GM23338 (cell line): ENCODE results near the gene TRPC4AP. TPM values are rescaled to one million over a fixed set of nuclear protein-coding genes. Genes with fewer than 3 reads are reported as not detected.

Experiments
- ATAC-seq: fragments of 200-7000 bp; cut with Tn5 transposase; 3 replicates; pipeline ENCODE4 v1.9.1; 2020
- DNase-seq: peaks from one replicate; pipeline ENCODE4 v3.0.0-alpha.2; 2015; ENCODE audit warnings: low spot score
- H2AFZ ChIP-seq: fragments of 200-600 bp; sonication (generic); 2 replicates; pipeline ENCODE4 v1.8.0; 2016; ENCODE audit warnings: antibody characterized with exemption, mild to moderate bottlenecking, moderate library complexity
- H3F3A ChIP-seq: fragments of 200-600 bp; sonication (generic); replicated peaks from 2 replicates; pipeline ENCODE4 v1.8.0; 2017; ENCODE audit warnings: antibody characterized with exemption, mixed run types, low read depth
- H3K27ac ChIP-seq: fragments of 200-600 bp; sonication (generic); 2 replicates; pipeline ENCODE4 v1.6.1; 2016; ENCODE audit warnings: low read depth
- H3K27me3 ChIP-seq: fragments of 200-600 bp; sonication (generic); 2 replicates; pipeline ENCODE4 v1.8.0; 2016; ENCODE audit warnings: mild to moderate bottlenecking, mixed run types, moderate library complexity; ENCODE audit not compliant: insufficient read depth
- H3K36me3 ChIP-seq: fragments of 200-600 bp; sonication (generic); 2 replicates; pipeline ENCODE4 v1.8.0; 2016; ENCODE audit warnings: mild to moderate bottlenecking; ENCODE audit not compliant: insufficient read depth
- H3K4me1 ChIP-seq: fragments of 200-600 bp; sonication (generic); 2 replicates; pipeline ENCODE4 v1.8.0; 2016; ENCODE audit warnings: mild to moderate bottlenecking, moderate library complexity; ENCODE audit not compliant: insufficient read depth
- H3K4me2 ChIP-seq: fragments of 200-600 bp; sonication (generic); 2 replicates; pipeline ENCODE4 v1.7.1; 2017; ENCODE audit warnings: mixed run types
- H3K4me3 ChIP-seq: fragments of 200-600 bp; sonication (generic); 2 replicates; pipeline ENCODE4 v1.6.1; 2016; ENCODE audit warnings: mixed run types
- H3K79me2 ChIP-seq: fragments of 200-600 bp; sonication (generic); replicated peaks from 2 replicates; pipeline ENCODE4 v1.8.0; 2017; ENCODE audit warnings: mild to moderate bottlenecking; ENCODE audit not compliant: insufficient read depth
- H3K9me2 ChIP-seq: fragments of 200-600 bp; sonication (generic); 2 replicates; pipeline ENCODE4 v1.8.0; 2017; ENCODE audit not compliant: insufficient read depth
- H4K20me1 ChIP-seq: fragments of 200-600 bp; sonication (generic); replicated peaks from 2 replicates; pipeline ENCODE4 v1.8.0; 2017; ENCODE audit warnings: mild to moderate bottlenecking; ENCODE audit not compliant: insufficient read depth
- H3K27ac Mint-ChIP-seq: 2 replicates; pipeline ENCODE4 v1.8.0; 2020; ENCODE audit warnings: inconsistent platforms, mild to moderate bottlenecking, moderate library complexity, mixed read lengths
- H3K27me3 Mint-ChIP-seq: 3 replicates; pipeline ENCODE4 v1.8.0; 2022; ENCODE audit warnings: low read depth, mild to moderate bottlenecking, moderate library complexity, mixed read lengths, inconsistent platforms; ENCODE audit not compliant: insufficient read depth, poor library complexity
- H3K36me3 Mint-ChIP-seq: 3 replicates; pipeline ENCODE4 v1.8.0; 2021; ENCODE audit warnings: low read depth, mild to moderate bottlenecking, inconsistent platforms, moderate library complexity, mixed read lengths
- H3K4me1 Mint-ChIP-seq: 3 replicates; pipeline ENCODE4 v1.8.0; 2020; ENCODE audit warnings: mild to moderate bottlenecking, inconsistent platforms, mixed read lengths
- H3K4me3 Mint-ChIP-seq: 3 replicates; pipeline ENCODE4 v1.8.0; 2021; ENCODE audit warnings: moderate library complexity, mild to moderate bottlenecking, inconsistent platforms, mixed read lengths
- H3K9me3 Mint-ChIP-seq: 3 replicates; pipeline ENCODE4 v1.8.0; 2020; ENCODE audit warnings: moderate library complexity, mild to moderate bottlenecking, inconsistent platforms, mixed read lengths
- CREB1 ChIP-seq: fragments of 250-450 bp; sonication (Bioruptor Pico); IDR thresholded peaks from 2 replicates; pipeline ENCODE4 v1.5.0; 2020; ENCODE audit warnings: low read depth, mild to moderate bottlenecking, moderate library complexity
- CTCF ChIP-seq, 2 experiments: fragments of 200-600 bp in 1 of 2; sonication (generic) in 1 of 2; conservative IDR thresholded peaks; 2 replicates each; pipeline versions ENCODE4 v1.5.1 to v1.6.1; 2016 to 2017; ENCODE audit warnings: antibody characterized with exemption in 2 of 2, low read depth in 2 of 2, mild to moderate bottlenecking in 2 of 2, moderate library complexity in 1 of 2
- ETS1 ChIP-seq: IDR thresholded peaks from 2 replicates; pipeline ENCODE4 v1.6.1; 2016; ENCODE audit warnings: antibody characterized with exemption
- EZH2 ChIP-seq: fragments of 200-600 bp; sonication (generic); IDR thresholded peaks from one replicate; pipeline ENCODE4 v1.8.0; 2017; ENCODE audit warnings: antibody characterized with exemption, mild to moderate bottlenecking, low read depth; ENCODE audit not compliant: unreplicated experiment
- EZH2phosphoT487 ChIP-seq: fragments of 200-600 bp; sonication (generic); IDR thresholded peaks from one replicate; pipeline ENCODE4 v1.8.1; 2018; ENCODE audit warnings: antibody characterized with exemption; ENCODE audit not compliant: unreplicated experiment
- NANOG ChIP-seq: IDR thresholded peaks from 2 replicates; pipeline ENCODE4 v1.6.1; 2016; ENCODE audit warnings: antibody characterized with exemption, borderline replicate concordance
- POLR2AphosphoS5 ChIP-seq: IDR thresholded peaks from 2 replicates; pipeline ENCODE4 v1.6.1; 2016; ENCODE audit warnings: antibody characterized with exemption, low read depth
- polyA plus RNA-seq: library from polyadenylated mRNA; unstranded; fragments of >200 nt; fragmentation: Nextera tagmentation; extraction: Ambion mirVana; gene quantifications from 2 replicates; pipeline ENCODE4 v1.2.1, GENCODE V29; 2016
- total RNA-seq: library from RNA; depleted of rRNA; stranded (reverse); fragments of >200 nt; shearing (Covaris generic); gene quantifications from 2 replicates; pipeline ENCODE4 v1.2.3, GENCODE V29; 2014

TRPC4AP gene
- total and polyA plus RNA-seq, 2 experiments from 2014 or later: 48.8 to 89.5 TPM

GRCh38 chr20:34999782-35000181, 92.8 kb downstream of the TRPC4AP start:
- Histone ChIP-seq H3K9me2 (no peaks in the 10 kb centered on the region), H3F3A (0 out of 2 replicates have a peak, but pooled peaks cover 6% of the 10 kb centered on the region), H3K4me3 (no peak overlapping the region), H3K4me1 (no peaks in the 10 kb centered on the region), H2AFZ (no peak overlapping the region), H3K79me2 (no peaks in the 10 kb centered on the region), H3K36me3 (no peaks in the 10 kb centered on the region), H3K27ac (no peak overlapping the region), H4K20me1 (no peaks in the 10 kb centered on the region; the same call in 1 of the 2 replicates), H3K4me2 (no peak overlapping the region), H3K27me3 (no peaks in the 10 kb centered on the region)
- peaks cover 19% of the 10 kb centered on the region for H3K4me1 Mint-ChIP-seq
- H3K9me3 Mint-ChIP-seq: peaks cover 4% of the 10 kb centered on the region; the same call in 2 of the 3 replicates
- DNase-seq (no peak), ATAC-seq (no peak)
- H3K27me3 Mint-ChIP-seq: peaks cover 37% of the 10 kb centered on the region
- no peak overlapping the region for H3K27ac Mint-ChIP-seq
- TF ChIP-seq NANOG: no peak
- no peak for TF ChIP-seq ETS1
- TF ChIP-seq CREB1: no peak
- TF ChIP-seq EZH2phosphoT487: no peak
- TF ChIP-seq CTCF (conservative IDR thresholded peaks at IDR 0.05; ENCODE audit: low read depth in 2 of 2): no peak
- no peak for TF ChIP-seq EZH2
- no peak for TF ChIP-seq POLR2AphosphoS5
- H3K4me3 Mint-ChIP-seq: no peak overlapping the region
- peaks cover 35% of the 10 kb centered on the region for H3K36me3 Mint-ChIP-seq

GRCh38 chr20:34999021-34999451, 93.6 kb downstream of the TRPC4AP start:
- TF ChIP-seq CTCF (conservative IDR thresholded peaks at IDR 0.05; ENCODE audit: low read depth in 2 of 2) (no peak), POLR2AphosphoS5 (no peak), EZH2phosphoT487 (no peak)
- Histone ChIP-seq H3K9me2 (no peaks in the 10 kb centered on the region), H3K27ac (no peak overlapping the region), H3K36me3 (no peaks in the 10 kb centered on the region), H3K4me2 (no peak overlapping the region), H3K4me1 (no peaks in the 10 kb centered on the region), H3K4me3 (no peak overlapping the region), H4K20me1 (no peaks in the 10 kb centered on the region; the same call in 1 of the 2 replicates), H3K79me2 (no peaks in the 10 kb centered on the region), H3K27me3 (no peaks in the 10 kb centered on the region), H2AFZ (no peak overlapping the region), H3F3A (0 out of 2 replicates have a peak, but pooled peaks cover 6% of the 10 kb centered on the region)
- Mint-ChIP-seq H3K36me3 (peaks cover 27% of the 10 kb centered on the region), H3K4me3 (no peak overlapping the region), H3K27ac (no peak overlapping the region; the same call in 1 of the 2 replicates), H3K9me3 (peaks cover 4% of the 10 kb centered on the region; the same call in 2 of the 3 replicates), H3K27me3 (peaks cover 40% of the 10 kb centered on the region), H3K4me1 (peaks cover 19% of the 10 kb centered on the region)
- DNase-seq (no peak), ATAC-seq (no peak)
